IPS DF 4.7 (cell line): ENCODE data around the gene POLDIP2.

ENCODE experiments used
- DNase-seq: peaks from one replicate; pipeline ENCODE4 v3.0.0-alpha.2; 2013; ENCODE audit warnings: low spot score; ENCODE audit errors: extremely low read depth

Gene POLDIP2

DNA sequence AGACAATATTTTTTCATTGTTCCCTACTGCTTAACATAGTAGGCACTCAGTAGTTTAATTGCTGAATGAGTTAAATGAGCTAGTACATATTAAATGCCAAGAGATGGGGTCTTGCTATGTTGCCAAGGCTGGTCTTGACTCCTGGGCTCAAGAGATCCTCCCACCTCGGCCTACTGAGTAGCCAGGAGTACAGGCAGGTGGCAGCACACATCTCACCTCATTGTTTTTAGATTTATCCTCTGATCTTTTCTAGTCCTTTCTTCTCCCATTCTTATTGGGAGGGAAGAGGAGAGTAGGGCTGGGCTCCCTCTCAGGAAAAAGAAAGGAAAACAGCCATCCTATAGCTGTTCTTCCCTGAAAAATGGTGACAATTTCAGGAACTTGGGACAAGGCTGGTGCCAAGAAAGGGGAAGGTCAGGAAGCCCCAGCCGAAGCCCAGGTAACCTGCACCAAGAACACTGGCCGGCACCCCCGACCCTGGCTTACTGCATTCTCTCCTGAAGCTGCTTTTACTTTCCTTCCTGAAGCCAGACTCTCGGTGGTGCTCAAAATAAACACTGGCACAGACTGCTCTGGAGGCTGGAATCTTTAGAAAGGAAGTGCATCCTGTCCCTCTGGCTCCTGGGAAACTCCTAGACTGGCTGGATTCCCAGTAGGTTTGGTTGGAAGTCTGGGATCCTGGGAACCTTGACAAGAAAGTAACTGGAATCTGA lies 19.1 kb downstream of the POLDIP2 start:
- DNase-seq: no peak

DNA sequence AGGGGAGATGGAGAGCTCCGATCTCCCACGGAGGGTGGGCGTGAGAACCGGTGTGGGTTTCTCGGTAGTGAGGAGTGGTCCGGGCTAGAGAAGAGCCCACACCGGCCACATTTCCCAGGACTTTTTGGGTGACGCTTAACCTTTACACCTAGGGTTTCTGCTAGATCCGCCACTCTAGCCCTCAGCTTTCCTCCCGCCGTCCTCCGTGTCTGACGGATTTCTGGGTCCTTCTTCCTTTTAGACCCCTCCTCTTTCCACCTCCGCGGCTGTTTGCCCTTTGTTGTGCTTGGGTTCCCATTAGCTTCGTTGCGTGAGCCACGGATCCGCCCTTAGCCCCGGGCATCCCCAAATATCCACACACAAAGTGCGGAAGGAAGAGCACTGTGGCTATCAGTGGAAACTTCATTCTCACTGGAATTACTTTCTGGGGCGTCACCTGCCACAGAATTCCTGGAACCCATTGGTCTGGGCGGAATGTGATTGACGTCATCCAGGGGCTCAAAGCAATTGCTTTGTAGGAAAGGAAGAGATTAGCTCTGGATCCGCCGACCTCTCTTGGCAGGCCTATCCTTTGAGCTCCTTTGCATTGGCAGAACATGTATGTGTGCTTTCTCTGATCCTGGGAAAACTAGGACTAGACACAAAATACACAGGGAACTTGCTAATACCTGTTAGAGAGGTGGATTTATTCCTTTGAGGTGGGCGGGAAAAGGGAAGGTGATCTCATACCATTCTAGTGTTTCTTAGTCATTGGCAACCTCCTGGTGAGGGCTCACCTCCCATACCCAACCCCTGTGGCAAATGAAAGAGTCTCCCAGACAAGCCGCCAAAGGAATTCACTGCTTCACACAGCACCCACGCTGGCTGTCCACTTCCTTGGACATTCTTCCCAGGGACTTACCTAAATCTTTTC lies 21.1 kb downstream of the POLDIP2 start:
- no peak for DNase-seq

DNA sequence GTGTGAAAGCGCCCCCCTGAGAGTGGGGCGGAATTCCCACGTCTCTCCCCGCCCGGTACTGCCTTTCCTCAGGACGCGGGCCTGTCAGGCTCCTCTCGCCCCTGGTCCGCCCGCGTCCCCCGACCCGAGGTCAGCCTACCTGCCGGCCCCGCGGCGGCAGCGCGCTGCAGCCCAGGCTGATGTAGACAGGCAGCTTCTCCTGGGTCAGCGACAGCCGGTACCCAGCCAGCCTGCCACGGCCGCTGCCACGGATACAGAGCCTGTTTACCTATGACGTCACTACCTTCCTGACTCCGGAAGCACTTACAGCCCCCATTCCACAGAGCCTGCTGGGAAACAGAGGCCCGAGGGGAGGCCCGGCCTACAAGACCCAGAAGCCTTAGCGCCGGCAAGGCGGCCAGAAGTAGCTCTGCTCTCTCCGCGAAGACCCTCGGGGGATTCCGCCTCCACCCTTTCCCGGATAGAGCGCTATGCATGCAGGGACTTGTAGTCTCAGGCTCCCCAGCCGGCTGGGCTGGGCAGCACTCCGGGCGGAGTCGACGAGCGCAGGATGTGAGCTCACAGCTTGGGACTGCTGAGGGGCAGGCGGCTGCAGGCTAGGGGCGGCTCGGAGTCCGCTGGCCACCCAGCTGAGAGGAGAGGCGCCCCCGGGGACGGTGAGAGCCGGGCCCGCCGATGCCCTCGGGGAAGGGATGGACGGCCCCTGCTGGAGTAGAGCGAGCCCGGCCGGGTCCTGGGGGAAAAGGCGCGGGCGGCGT lies 21.9 kb downstream of the POLDIP2 start, which contains the start of the genes IFT20 and TNFAIP1:
IFT20 (minus strand) TSS at position 272 of the 758 bp plus-strand sequence. CDS start 3,487 bp downstream, outside the sequence.
TNFAIP1 (plus strand) TSS at position 561 of the 758 bp plus-strand sequence. CDS start 3,761 bp downstream, outside the sequence.
- peak; percentile 98 for DNase-seq

DNA sequence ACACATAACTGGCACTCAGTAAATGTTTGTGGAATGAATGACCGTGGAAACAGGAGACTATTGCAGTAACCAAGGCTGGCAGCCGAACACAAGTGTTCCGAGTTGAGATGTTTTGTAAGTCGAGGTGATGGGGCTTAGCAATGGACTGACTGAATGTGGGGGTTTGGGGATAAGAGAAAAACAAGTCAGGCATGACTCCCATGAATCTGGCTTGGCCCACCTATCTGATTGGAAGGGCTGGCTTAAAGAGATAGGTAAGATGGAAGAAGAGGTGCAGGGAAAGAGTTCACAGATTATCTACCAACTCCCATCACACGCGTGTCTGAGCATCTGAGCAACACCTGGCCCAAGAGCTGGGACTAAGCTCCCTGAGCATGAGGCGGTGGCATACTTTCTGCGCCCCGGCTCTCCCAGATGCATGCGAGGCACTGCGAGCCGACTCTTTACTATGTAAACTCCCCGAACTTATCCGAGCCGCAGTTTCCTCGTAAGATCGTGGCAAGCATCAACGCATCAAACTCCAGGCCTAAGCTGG lies 22.6 kb downstream of the POLDIP2 start:
- no peak for DNase-seq

- DNase-seq: no peak
Observed at GRCh38 chr17:28334171-28334570, 23.2 kb downstream of the POLDIP2 start.

DNA sequence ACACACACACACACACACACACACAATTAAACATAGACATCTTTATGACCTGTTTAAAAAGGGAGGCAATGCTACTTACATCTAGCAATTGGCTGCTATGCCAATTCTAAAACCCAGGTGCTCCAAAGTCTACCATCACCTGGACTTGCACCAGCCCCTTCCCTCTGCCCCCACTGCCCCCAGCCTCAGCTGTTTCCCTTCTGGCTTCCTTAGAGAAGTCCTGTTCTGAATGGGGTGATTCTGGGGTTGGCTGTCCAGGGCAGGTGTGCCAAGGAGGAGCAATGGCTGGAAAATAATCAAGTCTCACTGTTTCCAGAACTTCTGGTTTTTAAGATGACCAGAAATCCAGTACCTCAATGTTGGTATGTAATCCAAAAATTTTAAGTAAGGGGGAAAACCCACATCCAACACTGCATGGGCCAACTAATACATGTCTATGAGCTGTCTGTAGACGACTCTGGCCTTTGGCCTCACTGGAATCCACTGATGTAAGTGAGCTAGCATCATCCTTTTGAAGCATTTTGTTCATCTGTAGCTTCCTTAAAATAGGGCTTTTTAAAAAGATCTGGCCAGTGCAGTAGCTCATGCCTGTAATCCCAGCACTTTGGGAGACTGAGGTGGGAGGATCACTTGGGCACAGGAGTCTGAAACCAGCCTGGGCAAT lies 24.1 kb downstream of the POLDIP2 start:
- DNase-seq: no peak

DNA sequence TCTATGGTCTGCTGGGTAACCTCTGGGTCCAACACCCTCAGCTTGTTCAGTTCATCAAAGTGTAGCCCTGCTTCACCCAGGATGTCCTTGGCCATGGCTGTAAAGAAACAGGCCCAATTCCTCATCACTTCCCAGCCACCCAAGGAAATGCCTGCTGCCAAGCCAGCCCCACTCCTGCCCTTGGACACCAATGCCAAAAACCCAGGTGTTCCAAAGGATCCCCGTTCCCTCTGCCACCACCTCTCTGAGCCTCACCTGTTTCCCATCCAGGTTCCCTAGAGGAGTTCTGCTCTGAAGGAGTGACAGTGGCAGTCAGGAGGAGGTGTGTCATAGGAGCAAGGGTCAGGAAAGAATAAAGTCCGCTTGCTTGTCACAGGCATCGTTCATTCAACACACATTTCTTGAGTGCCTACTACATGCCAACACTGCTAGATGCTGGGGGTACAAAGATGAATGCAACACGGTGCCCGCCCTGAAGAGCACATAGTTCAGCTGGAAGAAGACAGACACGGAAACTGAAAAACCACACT lies 25.4 kb downstream of the POLDIP2 start:
- DNase-seq: no peak

DNA sequence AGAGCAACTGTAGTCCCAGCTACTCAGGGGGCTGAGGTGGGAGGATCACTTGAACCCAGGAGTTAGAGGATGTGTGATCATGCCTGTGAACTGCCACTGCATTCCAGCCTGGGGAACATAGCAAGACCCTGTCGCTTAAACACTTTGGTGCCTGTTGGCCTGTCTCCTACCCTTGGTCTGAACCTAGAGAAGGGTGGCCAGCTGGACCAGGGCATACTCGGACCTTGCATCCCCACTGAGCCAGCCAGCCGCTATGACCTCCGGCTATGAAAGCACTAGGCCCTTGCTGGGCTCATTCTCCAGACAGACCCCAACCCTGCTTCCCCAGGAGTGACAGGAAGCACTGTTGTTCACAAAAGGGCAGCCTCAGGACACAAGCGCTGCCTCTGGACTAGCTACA lies 26.7 kb downstream of the POLDIP2 start:
- DNase-seq: no peak

- no peak for DNase-seq
Observed at GRCh38 chr17:28328325-28328724, 29.0 kb downstream of the POLDIP2 start.

GRCh38 chr17:28327709-28328108 lies 29.6 kb downstream of the POLDIP2 start:
- no peak for DNase-seq

DNA sequence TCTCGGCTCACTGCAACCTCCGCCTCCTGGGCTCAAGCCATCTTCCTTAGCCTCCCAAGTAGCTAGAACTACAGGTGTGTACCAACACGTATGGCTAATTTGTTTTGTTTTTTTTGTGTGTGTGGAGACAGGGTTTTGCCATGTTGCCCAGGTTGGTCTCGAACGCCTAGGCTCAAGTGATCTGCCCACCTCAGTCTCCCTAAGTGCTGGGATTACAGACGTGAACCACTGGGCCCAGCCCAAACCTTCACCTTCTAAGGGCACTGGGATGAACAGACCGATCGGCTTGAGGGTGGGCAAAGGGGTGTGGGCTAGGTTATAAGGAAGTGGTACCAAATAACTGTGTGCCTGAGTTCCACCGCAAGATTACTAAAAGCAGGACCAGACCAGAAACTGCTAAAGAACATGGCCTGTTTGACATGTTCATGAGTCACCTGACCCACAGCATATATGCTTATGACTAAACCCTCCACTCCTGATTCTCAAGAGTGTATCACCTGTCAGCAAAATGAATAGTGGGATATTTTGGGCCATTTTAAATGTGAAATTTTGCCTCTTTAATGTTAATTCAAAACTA lies 30.2 kb downstream of the POLDIP2 start:
- no peak for DNase-seq

DNA sequence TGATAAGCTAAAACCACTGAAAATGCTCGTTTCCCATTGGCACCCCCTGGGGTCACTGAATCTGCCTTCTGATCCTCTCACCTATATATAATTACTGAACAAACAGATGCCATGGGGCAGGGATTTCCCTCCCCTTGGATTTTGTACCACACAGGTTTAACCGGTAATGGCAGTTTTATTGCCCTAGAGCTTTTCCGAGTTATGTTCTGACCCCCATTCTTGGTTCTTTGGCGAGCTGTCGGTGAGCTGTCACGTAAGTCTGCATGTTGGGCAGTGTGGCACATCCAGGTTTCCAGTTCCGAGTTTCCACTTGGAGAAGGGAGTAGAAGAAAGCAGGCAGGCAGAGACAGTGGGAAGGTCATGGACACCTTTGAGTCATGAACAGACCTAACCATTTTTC lies 31.2 kb downstream of the POLDIP2 start:
- no peak for DNase-seq

DNA sequence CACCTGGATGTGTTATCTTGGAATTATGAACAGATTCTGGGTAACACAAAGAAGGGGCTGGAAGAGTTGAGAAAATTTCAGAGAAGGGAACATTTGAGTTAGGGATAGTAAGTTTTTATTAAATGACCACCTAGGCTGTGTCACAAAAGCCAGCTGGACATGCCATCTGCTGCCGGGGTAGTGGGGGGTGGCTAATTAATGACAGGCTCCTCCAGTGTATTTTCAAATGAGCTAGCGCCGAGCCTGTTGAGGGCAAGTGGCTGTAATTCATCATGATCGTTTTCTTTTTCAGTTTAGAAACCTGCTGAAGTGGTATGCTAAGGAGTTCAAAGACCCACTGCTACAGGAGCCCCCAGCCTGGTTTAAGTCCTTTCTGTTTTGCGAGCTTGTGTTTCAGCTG lies 32.1 kb downstream of the POLDIP2 start:
- DNase-seq: no peak

DNA sequence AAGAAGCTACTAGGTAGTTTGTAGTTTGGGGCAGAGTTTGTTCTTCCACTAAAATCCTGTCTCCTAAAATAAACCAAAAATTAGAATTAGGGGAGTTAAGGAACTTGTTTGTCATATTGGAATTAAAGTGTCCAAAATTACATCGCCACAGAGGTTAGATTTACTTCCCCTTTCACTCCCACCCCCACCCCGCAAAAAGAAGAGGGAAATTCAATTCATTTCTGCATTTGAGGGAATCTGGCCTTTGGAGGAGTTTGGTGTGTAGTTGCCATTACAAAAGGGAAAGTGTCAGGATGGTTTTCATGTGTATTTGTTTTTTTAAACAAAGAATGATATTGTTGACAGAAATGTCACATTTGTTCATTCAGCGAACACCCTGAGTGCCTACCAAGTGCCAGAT lies 32.5 kb downstream of the POLDIP2 start:
- DNase-seq: no peak

DNA sequence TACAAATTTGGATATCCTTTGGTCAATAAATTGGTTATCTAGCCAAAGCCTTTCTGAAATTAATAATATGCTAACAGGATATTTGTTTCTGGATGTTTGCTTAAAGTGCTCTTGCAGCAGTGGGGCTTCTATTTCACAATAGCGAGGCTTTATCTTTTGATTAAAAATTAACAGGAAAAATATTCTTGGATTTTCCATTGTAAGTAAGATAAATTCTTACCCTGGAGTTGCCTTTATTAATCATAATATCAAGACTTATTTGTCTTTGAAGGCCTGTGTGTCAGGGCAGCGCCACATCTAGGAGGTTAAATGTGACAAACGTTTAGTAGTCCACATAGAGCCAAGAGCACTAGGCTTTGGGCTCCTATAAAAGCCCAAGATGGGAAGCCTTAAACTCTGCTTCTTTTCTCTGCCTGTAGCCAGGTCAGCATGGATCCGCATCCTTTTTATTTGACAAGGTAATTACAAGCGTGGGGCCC lies 33.0 kb downstream of the POLDIP2 start:
- no peak for DNase-seq

DNA sequence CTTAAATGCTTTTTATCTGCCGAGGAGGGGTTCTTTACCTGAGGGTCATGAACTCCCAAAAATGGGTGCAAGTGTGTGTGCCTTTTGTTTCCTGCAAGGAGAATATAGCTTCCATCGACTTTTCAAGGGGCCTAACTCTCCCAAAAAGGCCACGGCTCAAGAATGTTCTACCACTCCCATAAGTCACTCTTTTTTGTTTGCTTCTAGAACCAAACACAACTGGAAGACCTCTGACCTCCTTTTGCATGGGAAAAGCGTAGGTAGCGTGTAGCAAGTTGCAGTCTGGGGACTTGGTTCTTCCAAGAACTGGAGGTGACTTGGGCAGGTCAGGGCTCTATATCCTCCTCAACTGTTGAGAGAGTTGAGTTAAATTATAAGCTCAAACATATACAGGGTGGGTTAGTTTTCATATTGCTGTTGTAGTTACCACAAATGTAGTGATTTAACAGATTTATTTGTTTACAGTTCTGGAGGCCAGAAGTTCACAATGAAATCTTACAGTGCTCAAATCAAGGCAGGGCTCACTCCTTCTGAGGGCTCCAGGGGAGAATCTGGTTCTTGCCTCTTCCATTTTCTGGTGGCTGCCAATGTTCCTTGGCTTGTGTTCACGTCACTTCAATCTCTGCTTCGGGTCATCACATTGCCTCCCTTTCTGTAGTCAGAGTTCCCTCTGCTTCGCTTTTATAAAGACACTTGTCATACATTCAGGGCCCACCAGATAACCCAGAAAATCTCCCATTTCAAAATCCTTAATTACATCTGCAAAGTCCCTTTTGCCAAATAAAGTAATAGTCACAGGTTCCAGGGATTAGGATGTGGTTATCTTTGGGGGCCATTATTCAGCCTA lies 36.9 kb downstream of the POLDIP2 start:
- no peak for DNase-seq

- no peak for DNase-seq
Observed at GRCh38 chr17:28319598-28319935, 37.8 kb downstream of the POLDIP2 start.

DNA sequence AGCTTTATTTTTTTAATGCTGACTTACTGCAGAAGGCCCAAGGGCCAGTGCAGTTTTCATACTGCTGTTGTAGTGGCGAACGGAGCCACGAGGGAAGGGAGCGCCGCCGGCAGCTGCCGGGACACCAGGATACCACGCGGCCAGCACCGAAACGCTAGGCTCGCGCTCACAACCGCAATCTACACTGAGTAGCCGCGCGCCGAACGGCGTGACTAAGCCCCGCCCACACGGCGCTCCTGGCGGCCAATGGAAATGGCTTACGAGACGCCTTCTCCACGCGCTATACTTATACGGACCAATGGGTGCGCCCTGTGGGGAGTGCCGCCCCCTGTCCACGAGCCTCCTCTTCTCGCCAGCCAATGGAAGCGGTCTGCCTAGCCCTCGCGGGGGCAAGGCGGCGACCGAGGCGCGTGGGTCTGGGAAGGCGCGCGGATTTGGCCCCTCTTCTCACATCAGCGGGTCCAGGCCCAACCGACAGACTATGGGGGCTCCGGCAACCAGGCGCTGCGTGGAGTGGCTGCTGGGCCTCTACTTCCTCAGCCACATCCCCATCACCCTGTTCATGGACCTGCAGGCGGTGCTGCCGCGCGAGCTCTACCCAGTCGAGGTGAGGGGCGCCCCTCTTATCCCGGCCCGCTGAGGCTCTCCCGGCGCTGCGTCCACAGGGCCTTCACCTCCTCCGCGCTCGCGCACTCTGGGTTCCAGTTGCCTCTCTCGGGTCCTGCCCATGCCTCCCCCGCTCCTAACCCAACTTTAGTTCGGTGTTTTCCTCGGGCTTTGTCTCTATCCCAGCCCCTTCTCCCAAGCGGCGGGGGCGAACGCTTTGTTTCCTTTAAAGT lies 38.3 kb downstream of the POLDIP2 start, which contains the start of gene TMEM97:
TMEM97 (plus strand) TSS at position 442 of the 839 bp plus-strand sequence; CDS start at position 482, 40 bp downstream.
- DNase-seq: no peak
